Osteoblast (primary cell): ENCODE results near the gene FARS2. TPM values are rescaled to one million over a fixed set of nuclear protein-coding genes. Genes with fewer than 3 reads are reported as not detected.

Experiments
- DNase-seq: peaks from one replicate; pipeline ENCODE4 v3.0.0; 2011; ENCODE audit warnings: low spot score, mixed read lengths; ENCODE audit not compliant: insufficient read length; ENCODE audit errors: missing footprints
- H2AFZ ChIP-seq: 2 replicates; pipeline ENCODE4 v1.6.0; 2011; ENCODE audit warnings: mild to moderate bottlenecking, low read length
- H3K27ac ChIP-seq: 2 replicates; pipeline ENCODE4 v1.5.1; 2011; ENCODE audit warnings: mild to moderate bottlenecking, low read depth, low read length, moderate library complexity
- H3K27me3 ChIP-seq: 2 replicates; pipeline ENCODE4 v1.6.0; 2012; ENCODE audit warnings: mild to moderate bottlenecking, control low read depth, inconsistent platforms, low read length, moderate library complexity; ENCODE audit not compliant: insufficient read depth
- H3K36me3 ChIP-seq: 2 replicates; pipeline ENCODE4 v1.5.1; 2011; ENCODE audit warnings: mild to moderate bottlenecking, low read length, control low read depth, moderate library complexity; ENCODE audit not compliant: insufficient read depth
- H3K4me1 ChIP-seq: 2 replicates; pipeline ENCODE4 v1.5.1; 2011; ENCODE audit warnings: mild to moderate bottlenecking, low read length, control low read depth, moderate library complexity; ENCODE audit not compliant: insufficient read depth
- H3K4me2 ChIP-seq: 2 replicates; pipeline ENCODE4 v1.6.0; 2011; ENCODE audit warnings: mild to moderate bottlenecking, low read length; ENCODE audit not compliant: insufficient read depth
- H3K4me3 ChIP-seq: fragments of 200-600 bp; sonication (generic); 3 replicates; pipeline ENCODE4 v1.5.1; 2012; ENCODE audit warnings: mild to moderate bottlenecking, low read length, inconsistent platforms; ENCODE audit not compliant: insufficient read depth
- H3K79me2 ChIP-seq: 2 replicates; pipeline ENCODE4 v1.6.0; 2012; ENCODE audit warnings: mild to moderate bottlenecking, low read length, control low read depth, inconsistent platforms; ENCODE audit not compliant: insufficient read depth
- H3K9me3 ChIP-seq: 2 replicates; pipeline ENCODE4 v1.5.1; 2011; ENCODE audit warnings: low read depth, low read length, control low read depth
- H4K20me1 ChIP-seq: 2 replicates; pipeline ENCODE4 v1.6.0; 2012; ENCODE audit warnings: mild to moderate bottlenecking, low read length, control low read depth; ENCODE audit not compliant: insufficient read depth
- total RNA-seq: library from RNA; depleted of rRNA; stranded (reverse); fragments of >200 nt; gene quantifications from 2 replicates; pipeline ENCODE4 v1.2.3, GENCODE V29; 2012
- TF ChIP-seq, protein P1 (sequence below): IDR thresholded peaks from 2 replicates; pipeline ENCODE4 v1.5.1; 2011; ENCODE audit warnings: mild to moderate bottlenecking, low read depth, low read length, moderate library complexity; ENCODE audit errors: extremely low read depth

FARS2 gene
- total RNA-seq, 1 donor = 29.7 TPM

DNA sequence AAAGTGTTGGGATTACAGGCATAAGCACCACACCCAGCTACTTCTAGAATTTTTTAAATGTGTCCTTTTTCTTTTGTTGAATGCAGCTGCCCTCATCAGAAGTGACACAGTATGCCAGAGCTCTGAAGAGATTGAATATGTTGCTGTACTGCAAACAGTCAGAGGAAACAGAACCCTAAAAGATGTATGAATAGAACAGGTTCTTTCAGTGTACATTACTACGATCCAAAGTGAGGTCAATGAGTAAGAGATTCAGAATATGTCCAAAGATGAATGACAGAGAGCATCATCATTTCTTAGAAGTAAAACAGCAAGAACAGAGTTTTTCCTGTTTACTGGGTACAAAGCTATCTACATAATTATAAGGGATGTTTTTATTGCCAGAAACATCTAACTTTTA, 476.9 kb downstream of the FARS2 start:
- H3K27me3 ChIP-seq = no peaks in the 10 kb centered on the region
- no peak overlapping the region for H3K27ac ChIP-seq
- H3K36me3 ChIP-seq = no peaks in the 10 kb centered on the region
- no peak overlapping the region for H3K4me2 ChIP-seq
- DNase-seq = no peak
- no peak overlapping the region for H3K4me3 ChIP-seq
- TF ChIP-seq, protein P1, sequence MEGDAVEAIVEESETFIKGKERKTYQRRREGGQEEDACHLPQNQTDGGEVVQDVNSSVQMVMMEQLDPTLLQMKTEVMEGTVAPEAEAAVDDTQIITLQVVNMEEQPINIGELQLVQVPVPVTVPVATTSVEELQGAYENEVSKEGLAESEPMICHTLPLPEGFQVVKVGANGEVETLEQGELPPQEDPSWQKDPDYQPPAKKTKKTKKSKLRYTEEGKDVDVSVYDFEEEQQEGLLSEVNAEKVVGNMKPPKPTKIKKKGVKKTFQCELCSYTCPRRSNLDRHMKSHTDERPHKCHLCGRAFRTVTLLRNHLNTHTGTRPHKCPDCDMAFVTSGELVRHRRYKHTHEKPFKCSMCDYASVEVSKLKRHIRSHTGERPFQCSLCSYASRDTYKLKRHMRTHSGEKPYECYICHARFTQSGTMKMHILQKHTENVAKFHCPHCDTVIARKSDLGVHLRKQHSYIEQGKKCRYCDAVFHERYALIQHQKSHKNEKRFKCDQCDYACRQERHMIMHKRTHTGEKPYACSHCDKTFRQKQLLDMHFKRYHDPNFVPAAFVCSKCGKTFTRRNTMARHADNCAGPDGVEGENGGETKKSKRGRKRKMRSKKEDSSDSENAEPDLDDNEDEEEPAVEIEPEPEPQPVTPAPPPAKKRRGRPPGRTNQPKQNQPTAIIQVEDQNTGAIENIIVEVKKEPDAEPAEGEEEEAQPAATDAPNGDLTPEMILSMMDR = no peak
- no peak overlapping the region for H2AFZ ChIP-seq
- H3K9me3 ChIP-seq = no peaks in the 10 kb centered on the region
- H3K4me1 ChIP-seq = no peaks in the 10 kb centered on the region
- no peaks in the 10 kb centered on the region for H3K79me2 ChIP-seq
- no peaks in the 10 kb centered on the region for H4K20me1 ChIP-seq

DNA sequence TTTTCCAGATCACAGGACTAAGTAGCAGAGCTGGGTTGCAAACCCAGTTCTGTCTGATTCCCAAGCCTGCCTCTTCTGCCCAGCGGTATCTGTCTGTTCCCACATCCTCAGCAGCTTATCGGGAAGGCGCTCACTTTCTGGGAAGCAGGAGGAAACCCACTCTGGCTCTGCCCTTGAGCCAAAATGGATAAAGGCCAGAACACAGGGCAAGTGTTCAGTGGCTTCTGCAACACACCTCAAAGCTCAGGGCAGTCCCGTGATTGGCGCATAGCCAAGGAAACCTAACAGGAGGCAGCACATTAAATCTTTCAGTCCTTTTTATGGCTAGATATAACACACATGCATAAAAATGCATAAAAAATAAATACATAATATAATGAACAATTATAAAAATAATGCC, 483.2 kb downstream of the FARS2 start:
- Histone ChIP-seq H3K4me1 (no peaks in the 10 kb centered on the region), H2AFZ (no peak overlapping the region), H3K9me3 (no peaks in the 10 kb centered on the region), H3K4me3 (no peak overlapping the region), H3K27ac (no peak overlapping the region), H3K36me3 (no peaks in the 10 kb centered on the region), H3K27me3 (no peaks in the 10 kb centered on the region), H3K79me2 (no peaks in the 10 kb centered on the region), H4K20me1 (no peaks in the 10 kb centered on the region), H3K4me2 (no peak overlapping the region)
- TF ChIP-seq, protein P1 = no peak
- DNase-seq = no peak

DNA sequence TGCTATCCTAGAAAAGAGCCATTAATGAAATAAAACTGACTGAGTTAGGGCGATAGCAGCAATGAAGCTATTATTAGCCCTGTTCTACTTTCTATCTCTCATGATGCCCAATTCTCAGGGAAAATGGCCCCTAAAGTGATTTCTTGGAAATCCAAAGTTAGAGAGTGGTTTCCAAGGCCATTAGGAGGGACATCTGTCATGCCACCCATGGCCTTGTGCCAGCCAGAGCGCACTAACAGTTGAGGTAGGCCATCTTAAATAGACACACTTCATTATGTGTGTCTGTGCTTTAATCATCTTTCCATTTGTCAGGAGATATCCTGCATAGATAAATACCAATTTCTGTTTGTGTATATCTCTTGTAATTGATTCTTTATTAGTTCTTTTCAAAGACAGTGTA, 483.8 kb downstream of the FARS2 start:
- TF ChIP-seq, protein P1 = no peak
- no peaks in the 10 kb centered on the region for H4K20me1 ChIP-seq
- no peak for DNase-seq

DNA sequence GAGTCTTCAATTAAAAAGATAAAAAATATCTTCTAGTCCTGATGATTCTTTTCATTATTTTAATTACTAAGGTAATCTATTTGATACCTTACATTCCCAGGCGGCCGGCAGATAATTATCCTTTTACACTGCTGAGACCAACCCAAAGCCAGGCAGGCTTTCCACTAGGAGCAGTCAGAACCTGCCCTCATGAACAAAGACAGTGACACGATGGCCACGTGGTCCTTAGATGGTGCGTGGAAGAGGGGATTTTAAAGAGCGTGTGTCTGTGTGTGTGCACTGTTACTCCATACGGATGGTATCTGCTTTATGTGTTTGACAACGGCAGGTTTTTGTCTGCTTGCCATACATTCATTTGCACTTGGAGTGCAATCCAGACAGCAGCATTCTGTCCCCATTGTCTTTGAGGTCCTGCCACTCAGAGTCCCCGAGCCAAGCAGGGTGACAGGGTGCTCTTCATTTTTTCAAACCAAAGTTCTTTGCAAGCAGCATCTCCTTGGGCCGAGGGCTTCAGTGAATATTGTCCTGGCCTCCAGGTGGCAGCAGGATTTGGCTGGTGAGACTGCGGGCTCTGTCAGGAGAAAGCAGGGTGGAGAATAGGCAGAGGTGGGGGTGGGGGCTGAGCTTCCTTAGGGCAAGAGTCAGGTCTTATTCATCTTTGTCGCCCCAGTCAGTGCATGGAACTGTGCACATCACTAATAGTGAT, 484.9 kb downstream of the FARS2 start:
- no peak overlapping the region for H2AFZ ChIP-seq
- no peaks in the 10 kb centered on the region for H3K27me3 ChIP-seq
- H3K9me3 ChIP-seq = no peaks in the 10 kb centered on the region
- TF ChIP-seq, protein P1 = peak; percentile 18
- H3K4me3 ChIP-seq = no peak overlapping the region
- no peak overlapping the region for H3K4me2 ChIP-seq
- no peaks in the 10 kb centered on the region for H3K36me3 ChIP-seq
- H3K79me2 ChIP-seq = no peaks in the 10 kb centered on the region
- H3K27ac ChIP-seq = no peak overlapping the region
- DNase-seq = no peak
- no peaks in the 10 kb centered on the region for H4K20me1 ChIP-seq
- H3K4me1 ChIP-seq = no peaks in the 10 kb centered on the region

More for the DNA sequence above, 483.8 kb downstream of the FARS2 start:
- Histone ChIP-seq H3K9me3 (no peaks in the 10 kb centered on the region), H3K27ac (no peak overlapping the region), H3K36me3 (no peaks in the 10 kb centered on the region), H3K79me2 (no peaks in the 10 kb centered on the region), H3K4me2 (no peak overlapping the region), H3K4me1 (no peaks in the 10 kb centered on the region), H3K4me3 (no peak overlapping the region), H2AFZ (no peak overlapping the region), H3K27me3 (no peaks in the 10 kb centered on the region)
